GM19099 (cell line): ENCODE measurements around the gene TADA2B.

ENCODE experiments used
- POLR2A ChIP-seq: IDR thresholded peaks from 3 replicates; pipeline ENCODE4 v1.6.1; 2011; ENCODE audit warnings: low read depth; ENCODE audit not compliant: insufficient read length; ENCODE audit errors: extremely low read depth

TADA2B gene

GRCh38 chr4:7026107-7026506, 17.1 kb upstream of the TADA2B start:
- TF ChIP-seq POLR2A = no peak

GRCh38 chr4:7027284-7027683, 15.9 kb upstream of the TADA2B start:
- no peak for TF ChIP-seq POLR2A

GRCh38 chr4:7027913-7028312, 15.3 kb upstream of the TADA2B start:
- TF ChIP-seq POLR2A = no peak

GRCh38 chr4:7029212-7029611, 14.0 kb upstream of the TADA2B start:
- TF ChIP-seq POLR2A = no peak

- TF ChIP-seq POLR2A = no peak
Measured at GRCh38 chr4:7029921-7030320, 13.3 kb upstream of the TADA2B start.

- TF ChIP-seq POLR2A = no peak
Measured at GRCh38 chr4:7030856-7031255, 12.3 kb upstream of the TADA2B start.

- TF ChIP-seq POLR2A = no peak
Measured at GRCh38 chr4:7031558-7032449, 11.4 kb upstream of the TADA2B start.

GRCh38 chr4:7032596-7032995, 10.6 kb upstream of the TADA2B start:
- TF ChIP-seq POLR2A = no peak

- TF ChIP-seq POLR2A = no peak
Measured at GRCh38 chr4:7034262-7035081, 8.7 kb upstream of the TADA2B start.

GRCh38 chr4:7037425-7037824, 5.7 kb upstream of the TADA2B start:
- TF ChIP-seq POLR2A = no peak

- TF ChIP-seq POLR2A = no peak
Measured at GRCh38 chr4:7040765-7041164, 2.4 kb upstream of the TADA2B start.

GRCh38 chr4:7041246-7041645, 1.9 kb upstream of the TADA2B start:
- TF ChIP-seq POLR2A = no peak

GRCh38 chr4:7041801-7042502, 1.2 kb upstream of the TADA2B start:
- no peak for TF ChIP-seq POLR2A

GRCh38 chr4:7042503-7043283, 479 bp upstream of the TADA2B start:
- TF ChIP-seq POLR2A = no peak
